Gastrocnemius medialis (tissue), 4 donors: ENCODE measurements around the gene DOC2A.
"Not testable (repeated sequence)": the region's sequence is repeated elsewhere in the genome, so short reads cannot be mapped to it uniquely, and the experiment has no call there.

Experiments
- POLR2A ChIP-seq, 2 donors: fragments of 450-650 bp; IDR thresholded peaks; one replicate each; pipeline ENCODE4 v1.6.1; 2017; ENCODE audit warnings: antibody characterized with exemption in 2 of 2, mild to moderate bottlenecking in 2 of 2, moderate library complexity in 2 of 2
- TF ChIP-seq, protein P1 (sequence below), 5 experiments: fragments of 450-650 bp in 3 of 5; fragments of 200-600 bp in 2 of 5; sonication (generic) in 2 of 5; IDR thresholded peaks in 4 of 5; conservative IDR thresholded peaks in 1 of 5; 1 replicate in 4 of 5; 2 replicates in 1 of 5; pipeline ENCODE4 v1.5.1; 2016 to 2019; ENCODE audit warnings: antibody characterized with exemption in 5 of 5, mild to moderate bottlenecking in 3 of 5, moderate library complexity in 3 of 5

GRCh38 chr16:30015450-30015849 lies 4.6 kb upstream of the DOC2A start:
- TF ChIP-seq, protein P1, sequence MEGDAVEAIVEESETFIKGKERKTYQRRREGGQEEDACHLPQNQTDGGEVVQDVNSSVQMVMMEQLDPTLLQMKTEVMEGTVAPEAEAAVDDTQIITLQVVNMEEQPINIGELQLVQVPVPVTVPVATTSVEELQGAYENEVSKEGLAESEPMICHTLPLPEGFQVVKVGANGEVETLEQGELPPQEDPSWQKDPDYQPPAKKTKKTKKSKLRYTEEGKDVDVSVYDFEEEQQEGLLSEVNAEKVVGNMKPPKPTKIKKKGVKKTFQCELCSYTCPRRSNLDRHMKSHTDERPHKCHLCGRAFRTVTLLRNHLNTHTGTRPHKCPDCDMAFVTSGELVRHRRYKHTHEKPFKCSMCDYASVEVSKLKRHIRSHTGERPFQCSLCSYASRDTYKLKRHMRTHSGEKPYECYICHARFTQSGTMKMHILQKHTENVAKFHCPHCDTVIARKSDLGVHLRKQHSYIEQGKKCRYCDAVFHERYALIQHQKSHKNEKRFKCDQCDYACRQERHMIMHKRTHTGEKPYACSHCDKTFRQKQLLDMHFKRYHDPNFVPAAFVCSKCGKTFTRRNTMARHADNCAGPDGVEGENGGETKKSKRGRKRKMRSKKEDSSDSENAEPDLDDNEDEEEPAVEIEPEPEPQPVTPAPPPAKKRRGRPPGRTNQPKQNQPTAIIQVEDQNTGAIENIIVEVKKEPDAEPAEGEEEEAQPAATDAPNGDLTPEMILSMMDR (IDR thresholded peaks at IDR 0.05 in 4 of 5, conservative IDR thresholded peaks at IDR 0.05 in 1 of 5), result not testable (repeated sequence)
- not testable (repeated sequence) for TF ChIP-seq POLR2A (IDR thresholded peaks at IDR 0.05)
